GM13977 (cell line): Measurements from ENCODE around the gene LIPC.

Source experiments
- DNase-seq: peaks from one replicate; pipeline ENCODE4 v3.0.0; 2012; ENCODE audit warnings: low spot score
- CTCF ChIP-seq: IDR thresholded peaks from 2 replicates; pipeline ENCODE4 v1.5.1; 2012; ENCODE audit warnings: mild to moderate bottlenecking, control low read depth; ENCODE audit not compliant: insufficient read depth; ENCODE audit errors: extremely low read depth, missing control alignments
- in situ Hi-C: fragments of 300-500 bp; cut with MboI; formaldehyde crosslinking; loops from one replicate; pipeline ENCODE4 v1.12.0; 2022; ENCODE audit warnings: low sequenced_read_pairs, low pct_unique_long_range_greater_than_20kb, mixed read lengths, inconsistent platforms; ENCODE audit not compliant: unreplicated experiment

LIPC gene

GRCh38 chr15:58396181-58396580 lies 35.6 kb upstream of the LIPC start:
- no peak for TF ChIP-seq CTCF
- no peak for DNase-seq
- in situ Hi-C loops, result no loop called here

- in situ Hi-C loops, result no loop called here
- TF ChIP-seq CTCF, result no peak
- no peak for DNase-seq
Observed at GRCh38 chr15:58398071-58398470, 33.7 kb upstream of the LIPC start.

- DNase-seq, result no peak
- TF ChIP-seq CTCF, result no peak
- in situ Hi-C loops, result no loop called here
Observed at GRCh38 chr15:58398643-58399042, 33.1 kb upstream of the LIPC start.

GRCh38 chr15:58399739-58400138 lies 32.1 kb upstream of the LIPC start:
- DNase-seq, result no peak
- in situ Hi-C loops, result no loop called here
- no peak for TF ChIP-seq CTCF

- DNase-seq, result no peak
Observed at GRCh38 chr15:58401276-58401675, 30.5 kb upstream of the LIPC start.

GRCh38 chr15:58401991-58402649 lies 29.7 kb upstream of the LIPC start:
- no peak for DNase-seq
- in situ Hi-C loops, result no loop called here
- no peak for TF ChIP-seq CTCF

More at GRCh38 chr15:58401276-58401675, 30.5 kb upstream of the LIPC start:
- TF ChIP-seq CTCF, result no peak
- in situ Hi-C loops, result no loop called here

- no peak for DNase-seq
- in situ Hi-C loops, result no loop called here
- TF ChIP-seq CTCF, result no peak
Observed at GRCh38 chr15:58403581-58403980, 28.2 kb upstream of the LIPC start.
